Measurements from ENCODE around the gene KIAA1755.

The KIAA1755 gene

GRCh38 chr20:38170219-38170825 lies 90.2 kb downstream of the KIAA1755 start:
- CTCF ChIA-PET: interaction anchor here (0.7 to 10.6 kb wide), 5 partner anchors 9 to 110 kb away, joined by 3 to 116 read pairs (median 3); no protein-coding TSS in a partner anchor

GRCh38 chr20:38169636-38170193 lies 90.8 kb downstream of the KIAA1755 start:
- no peak for TF ChIP-seq CTCF (IDR thresholded peaks at IDR 0.05; ENCODE audit: control extremely low read depth, extremely low read depth, low read depth, missing control alignments)
- DNase-seq (ENCODE audit: extremely low spot score): no peak
- CTCF ChIA-PET: interaction anchor here (1.0 to 10.6 kb wide), 5 partner anchors 8 to 110 kb away, joined by 3 to 116 read pairs (median 3); no protein-coding TSS in a partner anchor
- POLR2A ChIA-PET: no interaction called here

More at GRCh38 chr20:38170219-38170825, 90.2 kb downstream of the KIAA1755 start:
- no peak for DNase-seq (ENCODE audit: extremely low spot score)
- TF ChIP-seq CTCF (IDR thresholded peaks at IDR 0.05; ENCODE audit: control extremely low read depth, extremely low read depth, low read depth, missing control alignments): no peak
- POLR2A ChIA-PET: no interaction called here

- CTCF ChIA-PET: interaction anchor here (1.0 to 10.6 kb wide), 5 partner anchors 23 to 109 kb away, joined by 3 to 116 read pairs (median 19); no protein-coding TSS in a partner anchor
- DNase-seq (ENCODE audit: extremely low spot score): no peak
- POLR2A ChIA-PET: no interaction called here
- TF ChIP-seq CTCF (IDR thresholded peaks at IDR 0.05; ENCODE audit: control extremely low read depth, extremely low read depth, low read depth, missing control alignments): no peak
Observed at GRCh38 chr20:38168791-38169589, 91.5 kb downstream of the KIAA1755 start.

- no peak for TF ChIP-seq CTCF (IDR thresholded peaks at IDR 0.05; ENCODE audit: control extremely low read depth, extremely low read depth, low read depth, missing control alignments)
- POLR2A ChIA-PET: interaction anchor here (0.5 kb wide), 1 partner anchor 8 kb away, joined by 5 read pairs; no protein-coding TSS in a partner anchor
- CTCF ChIA-PET: interaction anchor here (1.4 to 10.6 kb wide), 5 partner anchors 11 to 603 kb away, joined by 3 to 116 read pairs (median 19); no protein-coding TSS in a partner anchor
- DNase-seq (ENCODE audit: extremely low spot score): no peak
Observed at GRCh38 chr20:38167851-38168760, 92.4 kb downstream of the KIAA1755 start.

- POLR2A ChIA-PET: interaction anchor here (0.5 kb wide), 1 partner anchor 8 kb away, joined by 5 read pairs; no protein-coding TSS in a partner anchor
- CTCF ChIA-PET: interaction anchor here (1.2 to 10.6 kb wide), 10 partner anchors 9 to 603 kb away, joined by 3 to 116 read pairs (median 4); no protein-coding TSS in a partner anchor
- no peak for TF ChIP-seq CTCF (IDR thresholded peaks at IDR 0.05; ENCODE audit: control extremely low read depth, extremely low read depth, low read depth, missing control alignments)
- DNase-seq (ENCODE audit: extremely low spot score): no peak
Observed at GRCh38 chr20:38167328-38167850, 93.1 kb downstream of the KIAA1755 start.

Data from GM10248 (cell line).